VCaP (cell line): ENCODE measurements around the gene P2RX5.

Source experiments
- H3K27ac ChIP-seq: fragments of 450-650 bp; 2 replicates; pipeline ENCODE4 v1.5.1; 2017
- TF ChIP-seq, protein P1 (sequence below): fragments of 450-650 bp; conservative IDR thresholded peaks from 2 replicates; pipeline ENCODE4 v1.5.1; 2017; ENCODE audit warnings: mild to moderate bottlenecking, moderate library complexity

P2RX5 gene

DNA sequence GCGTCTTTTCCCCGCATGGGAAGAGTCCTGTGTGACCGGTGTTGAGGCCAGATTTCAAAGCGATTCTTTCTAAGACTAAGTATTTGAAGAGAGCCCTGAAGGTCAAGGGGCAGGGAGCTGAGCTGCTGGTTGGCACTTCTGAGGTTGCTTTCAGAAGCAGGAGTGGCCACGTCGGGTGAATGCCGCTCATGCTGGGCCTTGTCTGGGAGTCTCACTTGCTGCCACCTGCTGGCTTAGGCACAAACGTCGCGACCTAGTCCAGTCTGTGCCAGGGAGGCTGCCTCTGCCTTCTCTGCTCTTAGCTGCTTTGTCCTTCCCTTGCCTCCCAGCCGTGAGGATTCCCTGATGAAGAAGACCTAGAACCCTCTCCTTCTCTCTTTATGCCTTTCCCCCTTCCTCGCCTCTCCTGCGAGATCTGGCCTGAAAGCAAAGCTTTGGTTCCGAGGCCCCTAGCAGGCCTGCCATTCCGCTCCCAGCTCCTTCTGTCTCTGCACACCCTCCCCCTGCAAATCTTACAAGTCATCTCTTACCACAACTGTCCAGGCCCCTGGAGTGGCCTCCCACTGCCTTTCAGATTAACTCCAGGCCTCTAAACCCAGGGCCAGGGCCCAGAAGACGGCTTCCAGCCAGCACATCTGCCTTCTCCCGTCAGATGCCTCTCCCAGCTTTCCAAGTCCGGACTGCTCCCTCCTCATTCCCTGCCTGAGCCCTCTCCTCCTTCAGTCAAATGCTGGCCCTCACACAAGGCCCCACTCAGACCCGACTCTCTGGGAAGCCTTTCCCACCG lies 48.0 kb downstream of the P2RX5 start:
- TF ChIP-seq, protein P1, sequence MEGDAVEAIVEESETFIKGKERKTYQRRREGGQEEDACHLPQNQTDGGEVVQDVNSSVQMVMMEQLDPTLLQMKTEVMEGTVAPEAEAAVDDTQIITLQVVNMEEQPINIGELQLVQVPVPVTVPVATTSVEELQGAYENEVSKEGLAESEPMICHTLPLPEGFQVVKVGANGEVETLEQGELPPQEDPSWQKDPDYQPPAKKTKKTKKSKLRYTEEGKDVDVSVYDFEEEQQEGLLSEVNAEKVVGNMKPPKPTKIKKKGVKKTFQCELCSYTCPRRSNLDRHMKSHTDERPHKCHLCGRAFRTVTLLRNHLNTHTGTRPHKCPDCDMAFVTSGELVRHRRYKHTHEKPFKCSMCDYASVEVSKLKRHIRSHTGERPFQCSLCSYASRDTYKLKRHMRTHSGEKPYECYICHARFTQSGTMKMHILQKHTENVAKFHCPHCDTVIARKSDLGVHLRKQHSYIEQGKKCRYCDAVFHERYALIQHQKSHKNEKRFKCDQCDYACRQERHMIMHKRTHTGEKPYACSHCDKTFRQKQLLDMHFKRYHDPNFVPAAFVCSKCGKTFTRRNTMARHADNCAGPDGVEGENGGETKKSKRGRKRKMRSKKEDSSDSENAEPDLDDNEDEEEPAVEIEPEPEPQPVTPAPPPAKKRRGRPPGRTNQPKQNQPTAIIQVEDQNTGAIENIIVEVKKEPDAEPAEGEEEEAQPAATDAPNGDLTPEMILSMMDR: peak; percentile 91
- H3K27ac ChIP-seq: no peak overlapping the region

DNA sequence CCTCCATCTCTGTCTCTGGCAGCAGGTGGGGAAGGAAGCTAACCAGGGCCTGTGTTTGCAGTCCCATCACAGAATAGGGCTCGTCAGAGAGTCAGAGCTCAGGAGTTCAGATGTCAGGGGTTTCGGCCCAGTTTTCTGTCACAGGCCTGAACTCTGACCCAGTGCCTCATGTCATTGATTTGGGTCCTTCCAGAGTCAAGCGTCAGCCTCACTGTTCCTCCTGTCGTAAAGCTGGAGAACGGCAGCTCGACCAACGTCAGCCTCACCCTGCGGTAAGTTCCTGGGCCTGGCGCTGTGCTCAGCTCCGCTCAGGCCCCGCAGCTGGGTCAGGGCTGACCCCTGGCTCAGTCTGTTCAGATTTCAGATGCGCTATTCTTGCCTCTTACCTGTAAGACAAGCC lies 48.7 kb downstream of the P2RX5 start:
- H3K27ac ChIP-seq: no peak overlapping the region
- TF ChIP-seq, protein P1: no peak

DNA sequence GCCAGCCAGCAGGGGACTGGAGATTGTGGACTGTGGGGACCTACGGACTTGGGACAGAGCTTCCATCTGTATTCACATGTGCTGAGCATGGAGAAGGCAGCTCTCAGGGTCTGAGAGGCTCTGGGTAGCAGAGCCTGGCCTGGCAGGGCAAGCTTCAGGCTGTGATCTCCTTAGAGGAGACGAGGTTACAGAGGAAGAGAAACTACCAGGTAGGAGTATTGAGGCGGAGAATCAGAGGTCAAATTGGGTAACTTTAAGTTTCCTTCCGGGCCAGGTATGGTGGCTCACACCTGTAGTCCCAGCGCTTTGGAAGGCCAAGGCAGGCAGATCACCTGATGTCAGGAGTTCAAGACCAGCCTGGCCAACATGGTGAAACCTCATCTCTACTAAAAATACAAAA lies 50.6 kb downstream of the P2RX5 start:
- TF ChIP-seq, protein P1: no peak
- no peak overlapping the region for H3K27ac ChIP-seq

DNA sequence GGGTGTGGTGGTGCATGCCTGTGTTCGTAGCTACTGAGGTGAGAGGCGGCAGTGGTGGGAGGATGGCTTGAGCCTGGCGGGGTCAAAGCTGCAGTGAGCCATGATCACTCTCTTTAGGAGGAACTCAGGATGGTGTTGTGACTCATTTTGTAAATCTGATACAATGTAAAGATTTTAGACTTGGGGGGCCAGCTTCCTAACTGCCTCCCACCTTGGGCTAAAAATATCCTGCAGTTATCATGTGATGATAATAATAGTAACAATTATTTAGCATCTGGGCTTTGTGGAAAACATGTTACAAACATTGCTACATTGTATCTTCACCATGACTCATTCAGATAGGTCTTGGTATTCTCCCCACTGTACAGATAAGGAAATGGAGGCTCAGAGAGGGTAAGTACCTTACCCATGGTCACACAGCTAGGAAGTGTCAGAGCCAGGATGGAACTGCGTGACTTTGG lies 52.0 kb downstream of the P2RX5 start:
- H3K27ac ChIP-seq: no peak overlapping the region

DNA sequence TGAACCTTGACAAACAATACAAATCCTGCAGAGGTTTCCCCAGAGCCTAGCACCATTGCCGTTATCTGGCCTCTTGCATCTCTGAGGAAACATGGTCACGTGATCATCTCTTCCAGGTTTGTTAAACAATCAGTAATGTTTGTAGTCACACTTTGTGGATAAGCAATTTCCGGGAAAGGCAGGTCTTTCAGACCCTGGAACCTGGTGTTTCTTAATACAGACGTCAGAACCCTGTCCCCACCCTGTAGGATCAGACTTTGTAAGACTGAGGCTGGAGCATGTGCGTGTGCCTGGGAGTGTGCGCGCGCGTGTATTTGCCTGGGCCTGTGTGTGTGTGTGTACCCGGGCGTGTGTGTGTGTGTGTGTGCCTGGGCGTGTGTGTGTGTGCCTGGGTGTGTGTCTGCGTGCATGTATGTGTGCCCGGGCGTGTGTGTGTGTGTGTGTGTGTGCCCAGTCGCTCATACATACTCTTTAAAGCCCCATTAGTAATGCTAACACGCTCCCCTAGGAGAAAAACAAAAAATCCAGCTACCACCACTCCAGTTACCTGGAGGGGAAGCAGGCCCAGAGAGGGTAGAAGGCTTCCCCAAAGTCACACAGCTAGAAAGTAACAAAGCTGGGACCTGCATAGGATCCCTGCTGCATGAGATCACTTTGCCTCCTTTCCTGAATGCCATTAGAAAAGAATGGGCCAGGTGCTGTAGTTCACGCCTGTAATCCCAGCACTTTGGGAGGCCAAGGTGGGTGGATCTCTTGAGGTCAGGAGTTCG lies 54.1 kb downstream of the P2RX5 start:
- H3K27ac ChIP-seq: no peak overlapping the region
- TF ChIP-seq, protein P1: no peak

More for the DNA sequence above, 52.0 kb downstream of the P2RX5 start:
- TF ChIP-seq, protein P1: no peak

DNA sequence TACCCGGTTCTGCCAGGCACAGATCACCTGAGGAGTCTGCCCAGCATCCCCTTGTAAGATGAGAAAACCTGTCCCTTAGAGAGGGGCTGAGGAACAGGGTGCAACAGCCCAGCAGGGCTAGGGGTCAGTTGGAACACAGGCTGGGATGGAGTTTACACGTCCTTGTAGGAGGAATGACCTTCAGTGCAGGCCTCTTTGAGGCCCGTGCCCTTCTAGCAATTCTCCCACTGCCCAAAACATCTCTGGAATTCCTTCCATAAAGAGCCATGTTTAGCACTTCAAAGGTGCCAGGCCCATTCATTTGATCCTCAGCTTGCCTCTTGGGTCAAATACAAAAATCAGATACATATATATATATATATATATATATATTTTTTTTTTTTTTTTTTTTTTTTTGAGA lies 54.9 kb downstream of the P2RX5 start:
- H3K27ac ChIP-seq: no peak overlapping the region
- TF ChIP-seq, protein P1: no peak

DNA sequence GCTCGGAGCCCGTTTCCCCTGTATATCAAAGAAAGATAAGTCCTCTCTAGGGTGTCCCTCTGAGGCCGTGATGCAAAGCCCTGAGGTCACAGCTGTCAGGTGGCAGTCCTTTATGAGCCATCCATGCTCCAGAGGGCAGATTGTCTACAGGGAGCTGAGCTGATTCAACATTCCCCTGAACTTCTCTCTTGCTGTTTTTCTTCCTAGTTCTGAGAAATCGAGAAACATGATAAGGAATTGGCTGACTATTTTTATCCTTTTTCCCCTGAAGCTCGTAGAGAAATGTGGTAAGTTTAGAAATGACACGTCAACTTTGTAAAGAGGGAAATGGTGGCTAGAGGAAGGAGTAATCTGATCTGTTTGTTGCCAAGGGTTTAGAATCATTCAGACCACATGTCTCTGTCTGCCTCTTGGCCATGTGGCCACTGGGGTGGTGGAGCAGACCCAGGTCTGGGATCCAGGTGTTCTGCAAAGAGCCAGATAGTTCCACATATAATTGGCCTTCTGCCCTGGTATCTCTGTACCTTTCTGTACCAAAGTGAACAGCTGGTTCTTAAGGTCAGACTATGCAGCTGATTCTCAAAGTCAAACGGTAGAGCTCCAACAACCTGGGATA lies 55.9 kb downstream of the P2RX5 start:
- TF ChIP-seq, protein P1: no peak
- no peak overlapping the region for H3K27ac ChIP-seq
